Measurements from ENCODE around the gene MAGI2. TPM values are rescaled to one million over a fixed set of nuclear protein-coding genes. Genes with fewer than 3 reads are reported as not detected.
A peak's percentile ranks its signal among the peaks of the same experiment; 100 is the strongest.

Gene MAGI2
- total RNA-seq, 1 experiment from 2014 or later: 6.2 TPM

DNA sequence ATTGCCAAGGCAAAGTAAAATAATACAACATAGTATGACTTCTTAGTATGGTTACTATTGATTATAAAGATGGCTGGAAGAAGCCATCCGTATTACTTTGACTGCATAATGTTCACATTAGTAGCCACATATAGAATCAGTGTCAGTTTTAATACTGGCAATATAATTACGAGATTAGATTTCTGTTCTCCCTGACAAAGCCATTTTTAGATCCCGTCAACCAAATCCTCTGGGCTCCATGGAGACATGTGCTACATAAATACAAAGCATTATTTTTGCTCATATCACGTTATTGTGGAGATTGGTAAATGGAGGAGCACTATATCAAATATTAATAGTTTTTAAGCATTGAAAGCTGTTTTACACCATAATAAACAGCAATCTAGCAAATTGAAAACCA lies 124.0 kb downstream of the MAGI2 start:
- Histone ChIP-seq H3K36me3 (replicated peaks; ENCODE audit: control insufficient read depth, insufficient read depth, low read length) (no peaks in the 10 kb centered on the region), H3K27me3 (ENCODE audit: control insufficient read depth, insufficient read depth, low read length) (no peaks in the 10 kb centered on the region), H3K4me3 (ENCODE audit: insufficient read depth, low read depth, low read length) (no peak overlapping the region)
- DNase-seq: no peak

DNA sequence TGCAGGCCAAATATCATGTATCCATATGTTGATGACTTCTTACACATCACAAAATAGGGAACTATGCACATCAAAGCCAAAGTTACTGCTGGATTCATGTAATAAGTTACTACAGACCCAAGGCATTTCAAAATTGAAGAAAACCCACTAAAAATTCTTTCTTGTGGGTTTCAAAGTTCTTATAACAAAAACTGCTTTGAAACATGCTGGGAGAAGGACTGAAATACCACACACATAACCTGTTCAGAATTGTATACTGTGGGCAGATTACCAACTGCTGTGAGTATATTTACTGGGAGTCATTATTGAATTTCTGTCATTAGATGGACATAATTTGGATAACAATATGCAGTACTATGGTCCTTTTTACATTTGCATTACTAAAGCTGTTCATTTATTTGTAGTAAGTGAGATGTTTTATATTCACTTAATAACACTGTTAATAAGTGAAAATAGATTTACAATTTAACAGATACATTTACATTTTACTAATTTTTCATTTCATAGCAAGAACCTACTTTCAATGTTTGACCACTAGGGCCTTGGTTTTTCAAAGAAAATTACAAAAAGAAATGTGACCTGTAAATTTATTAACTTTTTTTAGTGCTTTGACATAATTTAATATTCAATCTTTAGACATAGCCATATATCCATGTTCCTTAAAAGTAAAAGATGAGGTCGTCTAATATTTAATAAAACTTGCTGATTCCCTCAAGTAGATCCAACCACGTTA lies 132.6 kb downstream of the MAGI2 start:
- Histone ChIP-seq H3K27me3 (ENCODE audit: control insufficient read depth, insufficient read depth, low read length) (no peaks in the 10 kb centered on the region), H3K36me3 (replicated peaks; ENCODE audit: control insufficient read depth, insufficient read depth, low read length) (no peaks in the 10 kb centered on the region), H3K4me3 (ENCODE audit: insufficient read depth, low read depth, low read length) (no peak overlapping the region)
- no peak for DNase-seq

DNA sequence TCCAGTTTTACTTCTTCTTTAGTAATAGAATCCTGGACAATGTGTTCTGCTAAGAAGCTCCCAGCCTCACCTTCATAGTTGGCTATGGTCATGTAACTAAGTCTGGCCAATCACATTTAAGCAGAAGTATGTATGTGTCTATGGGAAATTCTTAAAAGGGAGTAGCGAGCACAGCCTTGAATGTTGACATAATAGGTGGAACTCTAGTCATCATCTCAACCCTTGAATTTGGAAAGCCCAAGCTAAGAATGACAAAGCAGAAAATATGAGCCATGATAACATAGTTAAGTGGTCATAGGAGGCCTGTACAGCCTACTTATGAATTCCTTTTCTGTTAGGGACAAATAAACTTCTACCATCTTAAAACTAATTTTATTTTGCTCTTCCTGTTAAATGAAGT lies 134.1 kb downstream of the MAGI2 start:
- Histone ChIP-seq H3K4me3 (ENCODE audit: insufficient read depth, low read depth, low read length) (no peak overlapping the region), H3K36me3 (replicated peaks; ENCODE audit: control insufficient read depth, insufficient read depth, low read length) (no peaks in the 10 kb centered on the region), H3K27me3 (ENCODE audit: control insufficient read depth, insufficient read depth, low read length) (no peaks in the 10 kb centered on the region)
- no peak for DNase-seq

- no peaks in the 10 kb centered on the region for H3K36me3 ChIP-seq (replicated peaks; ENCODE audit: control insufficient read depth, insufficient read depth, low read length)
- H3K27me3 ChIP-seq (ENCODE audit: control insufficient read depth, insufficient read depth, low read length): no peaks in the 10 kb centered on the region
- H3K4me3 ChIP-seq (ENCODE audit: insufficient read depth, low read depth, low read length): no peak overlapping the region
- peak; percentile 2 for DNase-seq
Measured at GRCh38 chr7:79317728-79318127, 135.7 kb downstream of the MAGI2 start.

- no peak for DNase-seq
- Histone ChIP-seq H3K27me3 (ENCODE audit: control insufficient read depth, insufficient read depth, low read length) (no peaks in the 10 kb centered on the region), H3K4me3 (ENCODE audit: insufficient read depth, low read depth, low read length) (no peak overlapping the region), H3K36me3 (replicated peaks; ENCODE audit: control insufficient read depth, insufficient read depth, low read length) (no peaks in the 10 kb centered on the region)
Measured at GRCh38 chr7:79312022-79312421, 141.4 kb downstream of the MAGI2 start.

GRCh38 chr7:79308192-79308591 lies 145.3 kb downstream of the MAGI2 start:
- Histone ChIP-seq H3K36me3 (replicated peaks; ENCODE audit: control insufficient read depth, insufficient read depth, low read length) (no peaks in the 10 kb centered on the region), H3K4me3 (ENCODE audit: insufficient read depth, low read depth, low read length) (no peak overlapping the region), H3K27me3 (ENCODE audit: control insufficient read depth, insufficient read depth, low read length) (no peaks in the 10 kb centered on the region)
- no peak for DNase-seq

DNA sequence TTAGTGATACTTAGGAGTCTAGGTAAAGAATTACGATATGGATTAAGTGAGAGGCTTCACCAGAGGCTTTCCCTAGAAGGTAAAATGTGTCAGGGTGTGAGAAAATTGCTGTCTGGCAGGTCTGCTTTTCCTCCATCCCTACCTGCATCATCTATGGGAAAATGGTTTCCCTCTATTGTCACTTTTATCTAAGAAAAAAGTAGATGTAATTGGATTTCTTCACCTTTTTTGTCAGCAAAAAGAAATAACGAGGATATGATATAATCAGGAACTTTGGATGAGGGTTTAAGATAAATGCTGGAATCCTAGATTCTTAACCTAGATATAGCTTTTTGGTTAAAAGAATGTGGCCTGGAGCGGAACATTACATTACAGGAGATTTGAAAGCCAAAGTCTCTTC lies 146.1 kb downstream of the MAGI2 start:
- no peak overlapping the region for H3K4me3 ChIP-seq (ENCODE audit: insufficient read depth, low read depth, low read length)
- no peaks in the 10 kb centered on the region for H3K27me3 ChIP-seq (ENCODE audit: control insufficient read depth, insufficient read depth, low read length)
- no peaks in the 10 kb centered on the region for H3K36me3 ChIP-seq (replicated peaks; ENCODE audit: control insufficient read depth, insufficient read depth, low read length)
- DNase-seq: no peak

DNA sequence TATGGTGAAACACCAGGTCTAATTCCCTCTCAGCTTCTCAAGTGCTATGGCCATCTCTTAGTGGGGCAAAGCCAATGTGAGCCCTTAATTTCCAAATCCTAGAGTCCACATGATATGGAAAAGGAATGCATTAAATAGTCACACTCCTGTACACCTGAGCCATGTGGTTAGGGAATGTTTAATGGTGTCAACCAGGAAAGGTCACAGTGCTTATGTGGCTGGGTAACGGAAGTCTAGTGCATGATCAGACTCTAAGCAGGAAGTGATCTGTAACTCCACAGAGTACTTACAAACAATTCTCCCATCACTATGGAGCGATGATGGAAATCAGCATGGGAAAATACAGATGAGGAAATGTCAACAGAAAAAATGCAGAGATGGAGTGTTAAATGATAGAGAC lies 148.8 kb downstream of the MAGI2 start:
- H3K4me3 ChIP-seq (ENCODE audit: insufficient read depth, low read depth, low read length): no peak overlapping the region
- no peaks in the 10 kb centered on the region for H3K27me3 ChIP-seq (ENCODE audit: control insufficient read depth, insufficient read depth, low read length)
- no peaks in the 10 kb centered on the region for H3K36me3 ChIP-seq (replicated peaks; ENCODE audit: control insufficient read depth, insufficient read depth, low read length)
- no peak for DNase-seq

DNA sequence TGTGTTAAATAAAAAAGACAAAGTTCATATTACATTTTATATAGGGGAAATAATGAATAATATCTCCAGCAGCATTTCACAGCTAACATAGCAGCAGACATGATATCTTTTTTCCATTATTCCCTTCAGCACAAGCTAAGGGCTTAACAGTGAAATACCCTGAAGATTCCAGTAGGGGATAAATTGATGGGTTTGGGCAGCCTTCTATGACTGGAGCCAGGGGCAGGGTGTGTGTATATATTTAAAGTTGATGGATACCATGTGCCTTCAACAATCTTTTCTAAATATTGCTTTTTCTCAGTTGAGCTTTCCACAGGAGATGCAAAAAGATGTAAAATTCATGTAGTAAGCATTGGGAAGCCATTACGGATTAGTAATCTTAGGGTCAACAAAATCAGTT lies 151.2 kb downstream of the MAGI2 start:
- DNase-seq: no peak
- Histone ChIP-seq H3K4me3 (ENCODE audit: insufficient read depth, low read depth, low read length) (no peak overlapping the region), H3K36me3 (replicated peaks; ENCODE audit: control insufficient read depth, insufficient read depth, low read length) (no peaks in the 10 kb centered on the region), H3K27me3 (ENCODE audit: control insufficient read depth, insufficient read depth, low read length) (no peaks in the 10 kb centered on the region)

DNA sequence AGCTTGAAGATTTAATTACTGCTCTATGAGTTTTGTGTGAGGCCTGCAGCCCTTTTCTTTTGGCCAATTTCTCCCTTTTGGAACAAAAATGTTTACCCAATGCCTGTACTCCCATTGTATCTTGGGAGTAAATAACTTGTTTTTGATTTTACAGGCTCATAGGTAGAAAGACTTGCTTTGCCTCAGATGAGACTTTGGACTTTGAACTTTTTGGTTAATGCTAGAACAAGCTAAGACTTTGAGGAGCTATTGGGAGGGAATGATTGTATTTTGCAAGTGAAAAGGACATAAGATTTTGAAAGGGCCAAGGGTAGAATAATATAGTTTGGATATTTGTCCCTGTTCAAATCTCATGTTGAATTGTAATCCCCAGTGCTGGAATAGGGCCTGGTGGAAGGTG lies 152.0 kb downstream of the MAGI2 start:
- no peak overlapping the region for H3K4me3 ChIP-seq (ENCODE audit: insufficient read depth, low read depth, low read length)
- no peaks in the 10 kb centered on the region for H3K36me3 ChIP-seq (replicated peaks; ENCODE audit: control insufficient read depth, insufficient read depth, low read length)
- DNase-seq: no peak
- H3K27me3 ChIP-seq (ENCODE audit: control insufficient read depth, insufficient read depth, low read length): no peaks in the 10 kb centered on the region

- H3K27me3 ChIP-seq (ENCODE audit: control insufficient read depth, insufficient read depth, low read length): no peaks in the 10 kb centered on the region
- no peak overlapping the region for H3K4me3 ChIP-seq (ENCODE audit: insufficient read depth, low read depth, low read length)
- no peak for DNase-seq
- no peaks in the 10 kb centered on the region for H3K36me3 ChIP-seq (replicated peaks; ENCODE audit: control insufficient read depth, insufficient read depth, low read length)
Measured at GRCh38 chr7:79300573-79300972, 152.9 kb downstream of the MAGI2 start.

DNA sequence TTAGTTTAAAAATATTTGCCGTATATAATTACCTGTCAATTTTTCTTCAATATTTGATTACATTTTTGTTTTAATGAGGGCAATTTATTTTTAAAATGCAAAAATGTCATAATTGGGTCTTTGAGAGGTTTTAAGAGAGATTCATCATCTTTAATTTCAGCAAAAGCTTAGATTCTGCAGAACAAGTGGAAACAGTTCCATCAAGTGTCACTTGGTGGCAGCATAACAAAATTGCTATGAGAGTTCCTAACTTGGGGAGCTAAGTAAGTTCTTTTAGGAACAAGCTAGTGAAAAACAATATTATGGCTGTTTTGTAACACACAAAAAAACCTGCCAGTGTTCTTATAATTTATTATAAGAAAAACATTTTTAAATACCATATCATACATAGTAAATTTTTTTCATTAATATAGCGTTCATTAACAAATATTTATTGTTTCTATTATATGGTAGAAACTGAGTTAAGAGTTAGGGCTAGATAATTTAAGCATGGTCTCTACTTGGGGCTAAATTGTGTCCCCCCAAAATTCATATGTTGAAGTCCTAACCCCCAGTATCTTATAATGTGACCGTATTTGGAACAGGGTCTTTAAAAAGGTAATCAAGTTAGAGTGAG lies 155.2 kb downstream of the MAGI2 start:
- DNase-seq: peak; percentile 14
- Histone ChIP-seq H3K4me3 (ENCODE audit: insufficient read depth, low read depth, low read length) (no peak overlapping the region), H3K36me3 (replicated peaks; ENCODE audit: control insufficient read depth, insufficient read depth, low read length) (no peaks in the 10 kb centered on the region), H3K27me3 (ENCODE audit: control insufficient read depth, insufficient read depth, low read length) (no peaks in the 10 kb centered on the region)

GRCh38 chr7:79296553-79297320 lies 156.7 kb downstream of the MAGI2 start:
- Histone ChIP-seq H3K27me3 (ENCODE audit: control insufficient read depth, insufficient read depth, low read length) (no peaks in the 10 kb centered on the region), H3K4me3 (ENCODE audit: insufficient read depth, low read depth, low read length) (no peak overlapping the region), H3K36me3 (replicated peaks; ENCODE audit: control insufficient read depth, insufficient read depth, low read length) (no peaks in the 10 kb centered on the region)
- DNase-seq: no peak

GRCh38 chr7:79293655-79294142 lies 159.8 kb downstream of the MAGI2 start:
- Histone ChIP-seq H3K4me3 (ENCODE audit: insufficient read depth, low read depth, low read length) (no peak overlapping the region), H3K36me3 (replicated peaks; ENCODE audit: control insufficient read depth, insufficient read depth, low read length) (no peaks in the 10 kb centered on the region), H3K27me3 (ENCODE audit: control insufficient read depth, insufficient read depth, low read length) (no peaks in the 10 kb centered on the region)
- no peak for DNase-seq

DNA sequence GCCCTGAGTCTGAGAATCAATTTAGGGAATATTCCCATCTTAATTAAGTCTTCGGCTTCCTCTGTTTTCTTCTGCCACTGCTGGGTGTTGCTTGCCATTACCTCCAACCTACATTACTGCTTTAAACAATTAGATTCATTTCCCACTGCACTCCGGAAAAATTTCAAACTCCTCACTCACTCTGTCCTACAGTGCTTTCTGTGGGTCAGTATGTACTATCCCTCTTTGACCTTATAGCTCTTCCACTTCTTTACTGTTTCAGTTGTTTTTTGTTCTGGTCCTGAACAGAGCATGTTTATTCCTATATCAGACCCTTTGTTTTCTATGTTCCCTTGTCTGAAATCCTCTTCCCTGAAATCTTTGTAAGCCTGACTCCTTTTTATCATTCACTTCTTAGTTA lies 160.6 kb downstream of the MAGI2 start:
- Histone ChIP-seq H3K36me3 (replicated peaks; ENCODE audit: control insufficient read depth, insufficient read depth, low read length) (no peaks in the 10 kb centered on the region), H3K4me3 (ENCODE audit: insufficient read depth, low read depth, low read length) (no peak overlapping the region), H3K27me3 (ENCODE audit: control insufficient read depth, insufficient read depth, low read length) (no peaks in the 10 kb centered on the region)
- DNase-seq: no peak
